Tibial nerve (tissue), 4 donors: ENCODE results near the gene TNFRSF21.

Experiments used
- EP300 ChIP-seq, 2 donors: sonication (generic); formaldehyde crosslinking; IDR thresholded peaks; one replicate each; pipeline ENCODE4 v1.6.1; 2017; ENCODE audit warnings: antibody characterized with exemption in 2 of 2, mild to moderate bottlenecking in 1 of 2
- POLR2A ChIP-seq, 2 donors: fragments of 450-650 bp; IDR thresholded peaks; one replicate each; pipeline ENCODE4 v1.6.1; 2017; ENCODE audit warnings: antibody characterized with exemption in 2 of 2, mild to moderate bottlenecking in 2 of 2, moderate library complexity in 2 of 2
- TF ChIP-seq, protein P1 (sequence below), 5 experiments: fragments of 200-600 bp in 3 of 5; fragments of 450-650 bp in 2 of 5; sonication (generic) in 3 of 5; IDR thresholded peaks; one replicate each; pipeline ENCODE4 v1.5.1; 2016 to 2019; ENCODE audit warnings: antibody characterized with exemption in 5 of 5, mild to moderate bottlenecking in 3 of 5, moderate library complexity in 2 of 5

DNA sequence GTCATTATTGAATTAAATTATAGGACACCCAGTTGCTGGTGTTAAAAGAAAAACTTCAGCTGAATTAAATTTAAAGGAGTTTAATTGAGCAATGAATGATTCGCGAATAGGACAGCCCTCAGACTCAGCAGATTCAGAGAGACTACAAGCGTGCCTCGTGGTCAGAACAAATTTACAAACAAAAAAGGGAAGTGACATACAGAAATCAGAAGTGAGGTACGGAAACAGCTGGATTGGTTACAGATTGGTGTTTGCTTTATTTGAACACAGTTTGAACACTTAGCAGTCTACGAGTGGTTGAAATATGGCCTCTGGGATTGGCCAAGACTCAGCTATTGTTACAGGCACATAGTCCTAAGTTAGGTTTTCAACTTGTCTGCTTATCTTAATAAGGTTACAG lies 25.8 kb upstream of the TNFRSF21 start:
- TF ChIP-seq, protein P1, sequence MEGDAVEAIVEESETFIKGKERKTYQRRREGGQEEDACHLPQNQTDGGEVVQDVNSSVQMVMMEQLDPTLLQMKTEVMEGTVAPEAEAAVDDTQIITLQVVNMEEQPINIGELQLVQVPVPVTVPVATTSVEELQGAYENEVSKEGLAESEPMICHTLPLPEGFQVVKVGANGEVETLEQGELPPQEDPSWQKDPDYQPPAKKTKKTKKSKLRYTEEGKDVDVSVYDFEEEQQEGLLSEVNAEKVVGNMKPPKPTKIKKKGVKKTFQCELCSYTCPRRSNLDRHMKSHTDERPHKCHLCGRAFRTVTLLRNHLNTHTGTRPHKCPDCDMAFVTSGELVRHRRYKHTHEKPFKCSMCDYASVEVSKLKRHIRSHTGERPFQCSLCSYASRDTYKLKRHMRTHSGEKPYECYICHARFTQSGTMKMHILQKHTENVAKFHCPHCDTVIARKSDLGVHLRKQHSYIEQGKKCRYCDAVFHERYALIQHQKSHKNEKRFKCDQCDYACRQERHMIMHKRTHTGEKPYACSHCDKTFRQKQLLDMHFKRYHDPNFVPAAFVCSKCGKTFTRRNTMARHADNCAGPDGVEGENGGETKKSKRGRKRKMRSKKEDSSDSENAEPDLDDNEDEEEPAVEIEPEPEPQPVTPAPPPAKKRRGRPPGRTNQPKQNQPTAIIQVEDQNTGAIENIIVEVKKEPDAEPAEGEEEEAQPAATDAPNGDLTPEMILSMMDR (IDR thresholded peaks at IDR 0.05), result no peak
- TF ChIP-seq EP300 (IDR thresholded peaks at IDR 0.05) (peak in 1 of 2 donors; percentile 64), POLR2A (IDR thresholded peaks at IDR 0.05) (no peak)
